ENCODE data around the gene SLMAP.

SLMAP gene

GRCh38 chr3:57832900-57833313 lies 76.8 kb downstream of the SLMAP start:
- Histone ChIP-seq H3K4me1 (ENCODE audit: low read depth, poor library complexity, severe bottlenecking) (no peaks in the 10 kb centered on the region), H4K20me1 (ENCODE audit: insufficient read depth) (no peaks in the 10 kb centered on the region), H3K79me2 (ENCODE audit: insufficient read depth, low read depth) (no peaks in the 10 kb centered on the region), H3K4me2 (no peak overlapping the region), H3K27me3 (ENCODE audit: insufficient read depth, low read depth) (no peaks in the 10 kb centered on the region), H3K4me3 (IDR thresholded peaks at IDR 0.05; ENCODE audit: insufficient read depth, low read depth, low read length) (no peak overlapping the region), H3K36me3 (ENCODE audit: insufficient read depth) (no peaks in the 10 kb centered on the region), H2AFZ (ENCODE audit: low read depth) (no peak overlapping the region), H3K27ac (no peak overlapping the region), H3K9ac (no peak overlapping the region)
- TF ChIP-seq CTCF (conservative IDR thresholded peaks at IDR 0.05; ENCODE audit: low read depth, low read length): no peak

- H3K4me1 ChIP-seq (ENCODE audit: low read depth, poor library complexity, severe bottlenecking): no peaks in the 10 kb centered on the region
- no peak overlapping the region for H3K9ac ChIP-seq
- H3K27me3 ChIP-seq (ENCODE audit: insufficient read depth, low read depth): no peaks in the 10 kb centered on the region
- H3K79me2 ChIP-seq (ENCODE audit: insufficient read depth, low read depth): no peaks in the 10 kb centered on the region
- no peak overlapping the region for H3K27ac ChIP-seq
- H4K20me1 ChIP-seq (ENCODE audit: insufficient read depth): no peaks in the 10 kb centered on the region
- H2AFZ ChIP-seq (ENCODE audit: low read depth): no peak overlapping the region
- TF ChIP-seq CTCF (conservative IDR thresholded peaks at IDR 0.05; ENCODE audit: low read depth, low read length): no peak
- no peak overlapping the region for H3K4me3 ChIP-seq (IDR thresholded peaks at IDR 0.05; ENCODE audit: insufficient read depth, low read depth, low read length)
- no peak overlapping the region for H3K4me2 ChIP-seq
- H3K36me3 ChIP-seq (ENCODE audit: insufficient read depth): no peaks in the 10 kb centered on the region
Measured at GRCh38 chr3:57833763-57834162, 77.7 kb downstream of the SLMAP start.

GRCh38 chr3:57837686-57838085 lies 81.6 kb downstream of the SLMAP start:
- no peak for TF ChIP-seq CTCF (conservative IDR thresholded peaks at IDR 0.05; ENCODE audit: low read depth, low read length)
- Histone ChIP-seq H4K20me1 (ENCODE audit: insufficient read depth) (no peaks in the 10 kb centered on the region), H3K9ac (no peak overlapping the region), H3K79me2 (ENCODE audit: insufficient read depth, low read depth) (no peaks in the 10 kb centered on the region), H3K27me3 (ENCODE audit: insufficient read depth, low read depth) (no peaks in the 10 kb centered on the region), H3K4me3 (IDR thresholded peaks at IDR 0.05; ENCODE audit: insufficient read depth, low read depth, low read length) (no peak overlapping the region), H3K27ac (no peak overlapping the region), H3K36me3 (ENCODE audit: insufficient read depth) (no peaks in the 10 kb centered on the region), H3K4me2 (no peak overlapping the region), H2AFZ (ENCODE audit: low read depth) (no peak overlapping the region), H3K4me1 (ENCODE audit: low read depth, poor library complexity, severe bottlenecking) (peaks cover 6% of the 10 kb centered on the region)

GRCh38 chr3:57838627-57839026 lies 82.5 kb downstream of the SLMAP start:
- H2AFZ ChIP-seq (ENCODE audit: low read depth): no peak overlapping the region
- no peaks in the 10 kb centered on the region for H3K79me2 ChIP-seq (ENCODE audit: insufficient read depth, low read depth)
- no peak for TF ChIP-seq CTCF (conservative IDR thresholded peaks at IDR 0.05; ENCODE audit: low read depth, low read length)
- no peak overlapping the region for H3K4me2 ChIP-seq
- no peak overlapping the region for H3K9ac ChIP-seq
- no peaks in the 10 kb centered on the region for H4K20me1 ChIP-seq (ENCODE audit: insufficient read depth)
- H3K4me3 ChIP-seq (IDR thresholded peaks at IDR 0.05; ENCODE audit: insufficient read depth, low read depth, low read length): no peak overlapping the region
- H3K36me3 ChIP-seq (ENCODE audit: insufficient read depth): no peaks in the 10 kb centered on the region
- H3K27me3 ChIP-seq (ENCODE audit: insufficient read depth, low read depth): no peaks in the 10 kb centered on the region
- H3K4me1 ChIP-seq (ENCODE audit: low read depth, poor library complexity, severe bottlenecking): peaks cover 6% of the 10 kb centered on the region
- no peak overlapping the region for H3K27ac ChIP-seq

All from KMS-11 (cell line).